AG20443 (cell line): ENCODE results near the gene HNRNPA1L2.
"Not testable (repeated sequence)": the region's sequence is repeated elsewhere in the genome, so short reads cannot be mapped to it uniquely, and the experiment has no call there.

Experiments used
- DNase-seq: peaks from one replicate; pipeline ENCODE4 v3.0.0; 2012; ENCODE audit warnings: low spot score, mixed read lengths

The HNRNPA1L2 gene

GRCh38 chr13:52646967-52647366 is 4.7 kb downstream of the HNRNPA1L2 start:
- DNase-seq: no peak

GRCh38 chr13:52650731-52651130 is 8.5 kb downstream of the HNRNPA1L2 start:
- no peak for DNase-seq

GRCh38 chr13:52651897-52652195 is 9.6 kb downstream of the HNRNPA1L2 start:
- no peak for DNase-seq

GRCh38 chr13:52652196-52652979 is 10.2 kb downstream of the HNRNPA1L2 start, which contains the start of gene SUGT1:
TSS of gene SUGT1 (plus strand) at chr13:52652836. CDS start at chr13:52652921, 85 bp downstream.
- DNase-seq: peak; percentile 96

GRCh38 chr13:52652980-52653303 is 10.7 kb downstream of the HNRNPA1L2 start:
- peak; percentile 40 for DNase-seq

GRCh38 chr13:52659340-52659739 is 17.1 kb downstream of the HNRNPA1L2 start:
- DNase-seq: no peak

- no peak for DNase-seq
These were observed 22.0 kb downstream of the HNRNPA1L2 start for GRCh38 chr13:52664272-52664671.

- DNase-seq: peak; percentile 19
These were observed 23.1 kb downstream of the HNRNPA1L2 start for GRCh38 chr13:52665325-52665724.

- DNase-seq: no peak
These were observed 27.4 kb downstream of the HNRNPA1L2 start for GRCh38 chr13:52669677-52670076.

GRCh38 chr13:52670726-52671125 is 28.5 kb downstream of the HNRNPA1L2 start:
- DNase-seq: no peak

- no peak for DNase-seq
These were observed 31.2 kb downstream of the HNRNPA1L2 start for GRCh38 chr13:52673465-52673864.

- no peak for DNase-seq
These were observed 35.6 kb downstream of the HNRNPA1L2 start for GRCh38 chr13:52677823-52678222.

GRCh38 chr13:52685806-52686205 is 43.6 kb downstream of the HNRNPA1L2 start:
- DNase-seq: not testable (repeated sequence)

GRCh38 chr13:52686376-52686775 is 44.1 kb downstream of the HNRNPA1L2 start:
- no peak for DNase-seq
